ENCODE data around the gene MEOX1.

The MEOX1 gene

GRCh38 chr17:43670645-43671030 lies 8.9 kb upstream of the MEOX1 start:
- H3K27me3 ChIP-seq (ENCODE audit: insufficient read depth, low read length): no peaks in the 10 kb centered on the region
- H3K4me3 ChIP-seq (ENCODE audit: low read depth, low read length, poor library complexity, severe bottlenecking): no peak overlapping the region
- no peaks in the 10 kb centered on the region for H3K9me3 ChIP-seq (ENCODE audit: low read length)
- H3F3A ChIP-seq (ENCODE audit: insufficient read depth, low read length): no peaks in the 10 kb centered on the region
- no peaks in the 10 kb centered on the region for H4K20me1 ChIP-seq (ENCODE audit: insufficient read depth, low read length)
- no peaks in the 10 kb centered on the region for H3K79me2 ChIP-seq (ENCODE audit: insufficient read depth, low read length)
- H3K4me1 ChIP-seq (ENCODE audit: insufficient read depth, low read length, severe bottlenecking): no peaks in the 10 kb centered on the region
- no peak overlapping the region for H2AFZ ChIP-seq (ENCODE audit: low read length)
- no peaks in the 10 kb centered on the region for H3K36me3 ChIP-seq (ENCODE audit: insufficient read depth, low read length)
- no peak overlapping the region for H3K27ac ChIP-seq (ENCODE audit: low read depth, low read length, poor library complexity, severe bottlenecking)
- TF ChIP-seq CTCF (IDR thresholded peaks at IDR 0.05; ENCODE audit: low read length) (no peak), EZH2 (IDR thresholded peaks at IDR 0.05; ENCODE audit: borderline replicate concordance, low read length) (no peak)
- no peaks in the 10 kb centered on the region for H3K9me2 ChIP-seq (ENCODE audit: low read depth, low read length)
- no peak overlapping the region for H3K4me2 ChIP-seq (ENCODE audit: low read length)
- H3K9ac ChIP-seq (ENCODE audit: low read length): no peak overlapping the region

GRCh38 chr17:43669971-43670644 lies 8.4 kb upstream of the MEOX1 start:
- H3K9me2 ChIP-seq (ENCODE audit: low read depth, low read length): no peaks in the 10 kb centered on the region
- H2AFZ ChIP-seq (ENCODE audit: low read length): no peak overlapping the region
- H3K9ac ChIP-seq (ENCODE audit: low read length): no peak overlapping the region
- no peaks in the 10 kb centered on the region for H3K4me1 ChIP-seq (ENCODE audit: insufficient read depth, low read length, severe bottlenecking)
- H3K4me3 ChIP-seq (ENCODE audit: low read depth, low read length, poor library complexity, severe bottlenecking): no peak overlapping the region
- no peaks in the 10 kb centered on the region for H3F3A ChIP-seq (ENCODE audit: insufficient read depth, low read length)
- no peaks in the 10 kb centered on the region for H3K9me3 ChIP-seq (ENCODE audit: low read length)
- H3K4me2 ChIP-seq (ENCODE audit: low read length): no peak overlapping the region
- H3K27me3 ChIP-seq (ENCODE audit: insufficient read depth, low read length): no peaks in the 10 kb centered on the region
- H3K27ac ChIP-seq (ENCODE audit: low read depth, low read length, poor library complexity, severe bottlenecking): no peak overlapping the region
- no peaks in the 10 kb centered on the region for H3K36me3 ChIP-seq (ENCODE audit: insufficient read depth, low read length)
- no peaks in the 10 kb centered on the region for H4K20me1 ChIP-seq (ENCODE audit: insufficient read depth, low read length)
- TF ChIP-seq CTCF (IDR thresholded peaks at IDR 0.05; ENCODE audit: low read length) (no peak), EZH2 (IDR thresholded peaks at IDR 0.05; ENCODE audit: borderline replicate concordance, low read length) (no peak)
- H3K79me2 ChIP-seq (ENCODE audit: insufficient read depth, low read length): no peaks in the 10 kb centered on the region

- no peak overlapping the region for H3K27ac ChIP-seq (ENCODE audit: low read depth, low read length, poor library complexity, severe bottlenecking)
- H3K4me2 ChIP-seq (ENCODE audit: low read length): no peak overlapping the region
- no peaks in the 10 kb centered on the region for H3K9me2 ChIP-seq (ENCODE audit: low read depth, low read length)
- H3K4me3 ChIP-seq (ENCODE audit: low read depth, low read length, poor library complexity, severe bottlenecking): no peak overlapping the region
- no peaks in the 10 kb centered on the region for H3K4me1 ChIP-seq (ENCODE audit: insufficient read depth, low read length, severe bottlenecking)
- no peak overlapping the region for H3K9ac ChIP-seq (ENCODE audit: low read length)
- TF ChIP-seq CTCF (IDR thresholded peaks at IDR 0.05; ENCODE audit: low read length) (no peak), EZH2 (IDR thresholded peaks at IDR 0.05; ENCODE audit: borderline replicate concordance, low read length) (no peak)
- H3F3A ChIP-seq (ENCODE audit: insufficient read depth, low read length): no peaks in the 10 kb centered on the region
- no peaks in the 10 kb centered on the region for H3K9me3 ChIP-seq (ENCODE audit: low read length)
- H3K27me3 ChIP-seq (ENCODE audit: insufficient read depth, low read length): no peaks in the 10 kb centered on the region
- no peaks in the 10 kb centered on the region for H3K79me2 ChIP-seq (ENCODE audit: insufficient read depth, low read length)
- H3K36me3 ChIP-seq (ENCODE audit: insufficient read depth, low read length): no peaks in the 10 kb centered on the region
- no peaks in the 10 kb centered on the region for H4K20me1 ChIP-seq (ENCODE audit: insufficient read depth, low read length)
- no peak overlapping the region for H2AFZ ChIP-seq (ENCODE audit: low read length)
These were observed 6.2 kb upstream of the MEOX1 start for GRCh38 chr17:43667947-43668348.

Measured in OCI-LY1 (cell line).